ENCODE results near the gene TASOR2. TPM values are rescaled to one million over a fixed set of nuclear protein-coding genes. Genes with fewer than 3 reads are reported as not detected.

Gene TASOR2
- total and polyA plus RNA-seq, 9 of the 15 experiments (the other 6 are each of a cell fraction or from before 2014, with no cell fraction given): 12.7 to 75.3 (median 52.3) TPM

DNA sequence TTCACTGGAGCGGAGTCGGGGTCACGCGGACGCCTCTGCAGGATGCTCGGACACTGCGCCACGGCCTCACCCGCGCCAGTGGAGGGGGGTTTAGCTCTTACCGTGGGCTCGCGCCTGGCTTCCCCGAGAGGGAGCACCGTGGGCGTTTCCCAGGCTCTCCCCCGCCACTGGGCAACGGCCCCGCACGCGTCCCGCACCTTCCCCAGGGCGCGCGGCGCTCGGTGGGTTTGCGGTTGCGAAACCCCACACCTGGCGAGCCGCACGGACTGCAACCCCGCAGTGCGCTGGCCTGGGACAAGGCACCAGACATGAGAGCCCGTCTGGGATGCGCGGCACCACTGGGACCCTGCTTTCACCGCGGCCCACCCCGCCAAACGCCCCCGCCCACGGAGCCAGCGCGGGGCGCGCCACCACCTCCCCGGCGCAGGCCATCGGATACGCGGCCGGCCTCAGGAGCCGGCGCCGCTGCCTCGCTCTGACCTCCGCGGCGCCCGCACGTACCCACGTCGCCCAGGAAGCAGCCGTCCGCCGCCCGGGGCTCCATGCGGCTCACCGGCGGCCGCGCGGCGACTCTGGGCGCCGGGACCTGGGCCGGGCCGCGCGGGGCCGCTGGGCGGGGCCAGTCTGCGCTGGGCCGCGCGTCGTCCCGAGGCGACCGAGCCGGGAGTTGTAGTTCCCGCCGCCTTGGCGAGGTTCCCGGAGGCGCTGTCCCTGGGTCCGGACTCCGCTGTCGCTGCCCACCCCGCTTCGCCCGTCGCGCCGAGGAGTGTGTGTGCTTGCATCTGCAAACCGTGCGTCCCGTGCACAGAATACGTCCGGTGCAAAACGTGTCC lies 18.4 kb upstream of the TASOR2 start, which contains the start of gene ASB13 (continued):
- no peak for TF ChIP-seq ZNF133 (CRISPR knock-in tag; IDR thresholded peaks at IDR 0.05)
- TF ChIP-seq, protein P1, sequence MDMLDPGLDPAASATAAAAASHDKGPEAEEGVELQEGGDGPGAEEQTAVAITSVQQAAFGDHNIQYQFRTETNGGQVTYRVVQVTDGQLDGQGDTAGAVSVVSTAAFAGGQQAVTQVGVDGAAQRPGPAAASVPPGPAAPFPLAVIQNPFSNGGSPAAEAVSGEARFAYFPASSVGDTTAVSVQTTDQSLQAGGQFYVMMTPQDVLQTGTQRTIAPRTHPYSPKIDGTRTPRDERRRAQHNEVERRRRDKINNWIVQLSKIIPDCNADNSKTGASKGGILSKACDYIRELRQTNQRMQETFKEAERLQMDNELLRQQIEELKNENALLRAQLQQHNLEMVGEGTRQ (CRISPR knock-in tag; IDR thresholded peaks at IDR 0.05): no peak
- TF ChIP-seq KDM1A (IDR thresholded peaks at IDR 0.05): no peak
- no peak for TF ChIP-seq SMARCC2 (IDR thresholded peaks at IDR 0.05; ENCODE audit: low read depth)
- TF ChIP-seq ZNF586 (CRISPR knock-in tag; conservative IDR thresholded peaks at IDR 0.05): no peak
- no peak for TF ChIP-seq ZKSCAN3 (CRISPR knock-in tag; IDR thresholded peaks at IDR 0.05)
- TF ChIP-seq HLTF (IDR thresholded peaks at IDR 0.05): no peak
- TF ChIP-seq ZNF24 (IDR thresholded peaks at IDR 0.05): no peak
- TF ChIP-seq, protein P2, sequence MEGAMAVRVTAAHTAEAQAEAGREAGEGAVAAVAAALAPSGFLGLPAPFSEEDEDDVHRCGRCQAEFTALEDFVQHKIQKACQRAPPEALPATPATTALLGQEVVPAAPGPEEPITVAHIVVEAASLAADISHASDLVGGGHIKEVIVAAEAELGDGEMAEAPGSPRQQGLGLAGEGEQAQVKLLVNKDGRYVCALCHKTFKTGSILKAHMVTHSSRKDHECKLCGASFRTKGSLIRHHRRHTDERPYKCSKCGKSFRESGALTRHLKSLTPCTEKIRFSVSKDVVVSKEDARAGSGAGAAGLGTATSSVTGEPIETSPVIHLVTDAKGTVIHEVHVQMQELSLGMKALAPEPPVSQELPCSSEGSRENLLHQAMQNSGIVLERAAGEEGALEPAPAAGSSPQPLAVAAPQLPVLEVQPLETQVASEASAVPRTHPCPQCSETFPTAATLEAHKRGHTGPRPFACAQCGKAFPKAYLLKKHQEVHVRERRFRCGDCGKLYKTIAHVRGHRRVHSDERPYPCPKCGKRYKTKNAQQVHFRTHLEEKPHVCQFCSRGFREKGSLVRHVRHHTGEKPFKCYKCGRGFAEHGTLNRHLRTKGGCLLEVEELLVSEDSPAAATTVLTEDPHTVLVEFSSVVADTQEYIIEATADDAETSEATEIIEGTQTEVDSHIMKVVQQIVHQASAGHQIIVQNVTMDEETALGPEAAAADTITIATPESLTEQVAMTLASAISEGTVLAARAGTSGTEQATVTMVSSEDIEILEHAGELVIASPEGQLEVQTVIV (CRISPR knock-in tag; IDR thresholded peaks at IDR 0.05; ENCODE audit: borderline replicate concordance): no peak
- no peak for TF ChIP-seq ZNF263 (CRISPR knock-in tag; IDR thresholded peaks at IDR 0.05; ENCODE audit: borderline replicate concordance)
- no peak for TF ChIP-seq LCOR (CRISPR knock-in tag; IDR thresholded peaks at IDR 0.05)
- TF ChIP-seq ZNF324 (CRISPR knock-in tag; IDR thresholded peaks at IDR 0.05): no peak
- TF ChIP-seq, protein P3, sequence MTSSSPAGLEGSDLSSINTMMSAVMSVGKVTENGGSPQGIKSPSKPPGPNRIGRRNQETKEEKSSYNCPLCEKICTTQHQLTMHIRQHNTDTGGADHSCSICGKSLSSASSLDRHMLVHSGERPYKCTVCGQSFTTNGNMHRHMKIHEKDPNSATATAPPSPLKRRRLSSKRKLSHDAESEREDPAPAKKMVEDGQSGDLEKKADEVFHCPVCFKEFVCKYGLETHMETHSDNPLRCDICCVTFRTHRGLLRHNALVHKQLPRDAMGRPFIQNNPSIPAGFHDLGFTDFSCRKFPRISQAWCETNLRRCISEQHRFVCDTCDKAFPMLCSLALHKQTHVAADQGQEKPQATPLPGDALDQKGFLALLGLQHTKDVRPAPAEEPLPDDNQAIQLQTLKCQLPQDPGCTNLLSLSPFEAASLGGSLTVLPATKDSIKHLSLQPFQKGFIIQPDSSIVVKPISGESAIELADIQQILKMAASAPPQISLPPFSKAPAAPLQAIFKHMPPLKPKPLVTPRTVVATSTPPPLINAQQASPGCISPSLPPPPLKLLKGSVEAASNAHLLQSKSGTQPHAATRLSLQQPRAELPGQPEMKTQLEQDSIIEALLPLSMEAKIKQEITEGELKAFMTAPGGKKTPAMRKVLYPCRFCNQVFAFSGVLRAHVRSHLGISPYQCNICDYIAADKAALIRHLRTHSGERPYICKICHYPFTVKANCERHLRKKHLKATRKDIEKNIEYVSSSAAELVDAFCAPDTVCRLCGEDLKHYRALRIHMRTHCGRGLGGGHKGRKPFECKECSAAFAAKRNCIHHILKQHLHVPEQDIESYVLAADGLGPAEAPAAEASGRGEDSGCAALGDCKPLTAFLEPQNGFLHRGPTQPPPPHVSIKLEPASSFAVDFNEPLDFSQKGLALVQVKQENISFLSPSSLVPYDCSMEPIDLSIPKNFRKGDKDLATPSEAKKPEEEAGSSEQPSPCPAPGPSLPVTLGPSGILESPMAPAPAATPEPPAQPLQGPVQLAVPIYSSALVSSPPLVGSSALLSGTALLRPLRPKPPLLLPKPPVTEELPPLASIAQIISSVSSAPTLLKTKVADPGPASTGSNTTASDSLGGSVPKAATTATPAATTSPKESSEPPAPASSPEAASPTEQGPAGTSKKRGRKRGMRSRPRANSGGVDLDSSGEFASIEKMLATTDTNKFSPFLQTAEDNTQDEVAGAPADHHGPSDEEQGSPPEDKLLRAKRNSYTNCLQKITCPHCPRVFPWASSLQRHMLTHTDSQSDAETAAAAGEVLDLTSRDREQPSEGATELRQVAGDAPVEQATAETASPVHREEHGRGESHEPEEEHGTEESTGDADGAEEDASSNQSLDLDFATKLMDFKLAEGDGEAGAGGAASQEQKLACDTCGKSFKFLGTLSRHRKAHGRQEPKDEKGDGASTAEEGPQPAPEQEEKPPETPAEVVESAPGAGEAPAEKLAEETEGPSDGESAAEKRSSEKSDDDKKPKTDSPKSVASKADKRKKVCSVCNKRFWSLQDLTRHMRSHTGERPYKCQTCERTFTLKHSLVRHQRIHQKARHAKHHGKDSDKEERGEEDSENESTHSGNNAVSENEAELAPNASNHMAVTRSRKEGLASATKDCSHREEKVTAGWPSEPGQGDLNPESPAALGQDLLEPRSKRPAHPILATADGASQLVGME (CRISPR knock-in tag; IDR thresholded peaks at IDR 0.05): 0 out of 2 replicates have a peak, but pooled peaks have one; percentile 57
- TF ChIP-seq, protein P4, sequence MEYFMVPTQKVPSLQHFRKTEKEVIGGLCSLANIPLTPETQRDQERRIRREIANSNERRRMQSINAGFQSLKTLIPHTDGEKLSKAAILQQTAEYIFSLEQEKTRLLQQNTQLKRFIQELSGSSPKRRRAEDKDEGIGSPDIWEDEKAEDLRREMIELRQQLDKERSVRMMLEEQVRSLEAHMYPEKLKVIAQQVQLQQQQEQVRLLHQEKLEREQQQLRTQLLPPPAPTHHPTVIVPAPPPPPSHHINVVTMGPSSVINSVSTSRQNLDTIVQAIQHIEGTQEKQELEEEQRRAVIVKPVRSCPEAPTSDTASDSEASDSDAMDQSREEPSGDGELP (CRISPR knock-in tag; IDR thresholded peaks at IDR 0.05; ENCODE audit: borderline replicate concordance): no peak

Data from K562 (cell line).